SK-N-MC (cell line): ENCODE results near the gene PLOD1.

Source experiments
- EZH2 ChIP-seq: fragments of 200-600 bp; sonication (generic); IDR thresholded peaks from one replicate; pipeline ENCODE4 v1.6.1; 2017; ENCODE audit warnings: antibody characterized with exemption
- FOXP2 ChIP-seq: optimal IDR thresholded peaks from 2 replicates; pipeline ENCODE3; 2011; ENCODE audit warnings: mild to moderate bottlenecking, moderate library complexity; ENCODE audit not compliant: insufficient read depth; ENCODE audit errors: extremely low read length, control extremely low read depth
- POLR2AphosphoS5 ChIP-seq: IDR thresholded peaks from 2 replicates; pipeline ENCODE4 v1.6.1; 2012; ENCODE audit warnings: mild to moderate bottlenecking, low read depth, low read length, borderline replicate concordance

DNA sequence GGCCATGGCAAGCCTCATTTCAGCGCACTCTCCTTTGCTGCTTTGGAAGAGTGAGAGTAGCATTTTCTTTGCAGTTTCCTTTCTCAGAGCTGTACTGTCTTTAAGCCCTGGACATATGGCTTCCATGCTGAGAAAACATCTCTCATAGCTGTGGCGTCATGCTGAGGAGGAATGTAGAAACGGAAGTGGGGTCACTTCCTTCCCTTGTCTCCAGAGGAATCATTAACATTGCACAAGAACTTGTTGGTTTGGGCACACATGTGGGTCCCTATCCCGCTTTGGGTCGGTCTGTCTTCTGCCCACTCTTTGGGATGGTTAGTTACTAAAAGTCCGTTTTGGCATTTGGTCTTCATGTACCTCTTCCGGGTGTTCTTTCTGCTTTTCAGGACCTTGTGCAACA, 51.3 kb downstream of the PLOD1 start:
- TF ChIP-seq FOXP2, result no peak
- TF ChIP-seq EZH2, result no peak
- TF ChIP-seq POLR2AphosphoS5, result no peak
